Activated CD4-positive, alpha-beta T cell treated with anti-CD3 and anti-CD28 coated beads, Interleukin-2, amount 50 U/mL, for 48 hours (primary cell): ENCODE results near the gene ZNF366.
A peak's percentile ranks its signal among the peaks of the same experiment; 100 is the strongest.

Experiments used
- DNase-seq, 2 experiments: peaks; one replicate each; pipeline ENCODE4 v3.0.0-alpha.2; 2020

ZNF366 gene

GRCh38 chr5:72488756-72489155, 18.5 kb downstream of the ZNF366 start:
- DNase-seq, result no peak

GRCh38 chr5:72487177-72487576, 20.0 kb downstream of the ZNF366 start:
- no peak for DNase-seq

- DNase-seq, result no peak
These were observed 20.8 kb downstream of the ZNF366 start for GRCh38 chr5:72486371-72486770.

- no peak for DNase-seq
These were observed 21.7 kb downstream of the ZNF366 start for GRCh38 chr5:72485430-72485974.

GRCh38 chr5:72482046-72482445, 25.2 kb downstream of the ZNF366 start:
- DNase-seq, result no peak

- no peak for DNase-seq
These were observed 26.4 kb downstream of the ZNF366 start for GRCh38 chr5:72480841-72481240.

GRCh38 chr5:72479921-72480320, 27.3 kb downstream of the ZNF366 start:
- no peak for DNase-seq

GRCh38 chr5:72478684-72479083, 28.5 kb downstream of the ZNF366 start:
- DNase-seq, result no peak

- DNase-seq, result no peak
These were observed 28.9 kb downstream of the ZNF366 start for GRCh38 chr5:72478276-72478675.

GRCh38 chr5:72477644-72478043, 29.6 kb downstream of the ZNF366 start:
- no peak for DNase-seq

GRCh38 chr5:72477176-72477575, 30.0 kb downstream of the ZNF366 start:
- no peak for DNase-seq

GRCh38 chr5:72476721-72477120, 30.5 kb downstream of the ZNF366 start:
- no peak for DNase-seq

- no peak for DNase-seq
These were observed 30.9 kb downstream of the ZNF366 start for GRCh38 chr5:72476275-72476674.

GRCh38 chr5:72474516-72474915, 32.7 kb downstream of the ZNF366 start:
- no peak for DNase-seq

GRCh38 chr5:72474046-72474500, 33.1 kb downstream of the ZNF366 start:
- no peak for DNase-seq

GRCh38 chr5:72472666-72473422, 34.4 kb downstream of the ZNF366 start:
- DNase-seq, result no peak

- no peak for DNase-seq
These were observed 35.2 kb downstream of the ZNF366 start for GRCh38 chr5:72472031-72472430.

GRCh38 chr5:72470826-72471225, 36.4 kb downstream of the ZNF366 start:
- no peak for DNase-seq

GRCh38 chr5:72468606-72469005, 38.6 kb downstream of the ZNF366 start:
- no peak for DNase-seq

GRCh38 chr5:72468024-72468423, 39.2 kb downstream of the ZNF366 start:
- DNase-seq, result no peak

- DNase-seq, result no peak
These were observed 39.7 kb downstream of the ZNF366 start for GRCh38 chr5:72467461-72467860.

- DNase-seq, result peak; percentile 13 to 16
These were observed 41.3 kb downstream of the ZNF366 start for GRCh38 chr5:72465601-72466563.

- no peak for DNase-seq
These were observed 42.1 kb downstream of the ZNF366 start for GRCh38 chr5:72465066-72465465.

GRCh38 chr5:72464071-72464470, 43.1 kb downstream of the ZNF366 start:
- DNase-seq, result no peak
